Skeletal muscle satellite cell (primary cell): ENCODE data around the gene PIAS1.

Experiments
- H3K27me3 ChIP-seq: 2 replicates; pipeline ENCODE4 v1.7.0; 2013; ENCODE audit warnings: low read length; ENCODE audit not compliant: control insufficient read depth, insufficient read depth
- H3K36me3 ChIP-seq: 2 replicates; pipeline ENCODE4 v1.7.0; 2013; ENCODE audit warnings: mild to moderate bottlenecking, control low read depth, low read length; ENCODE audit not compliant: insufficient read depth
- H3K4me1 ChIP-seq: 2 replicates; pipeline ENCODE4 v1.7.0; 2013; ENCODE audit warnings: low read length; ENCODE audit not compliant: control insufficient read depth, insufficient read depth
- H3K4me2 ChIP-seq: 2 replicates; pipeline ENCODE4 v1.7.0; 2013; ENCODE audit warnings: mild to moderate bottlenecking, low read length
- H3K4me3 ChIP-seq: 2 replicates; pipeline ENCODE4 v1.7.0; 2013; ENCODE audit warnings: low read length
- H3K9ac ChIP-seq: 2 replicates; pipeline ENCODE4 v1.7.0; 2013; ENCODE audit warnings: mild to moderate bottlenecking, low read depth, low read length, moderate library complexity
- H3K9me3 ChIP-seq: replicated peaks from 2 replicates; pipeline ENCODE4 v1.7.0; 2013; ENCODE audit warnings: mild to moderate bottlenecking, control low read depth, low read length

Gene PIAS1

GRCh38 chr15:68100194-68100593 lies 46.1 kb downstream of the PIAS1 start:
- no peak overlapping the region for H3K4me2 ChIP-seq
- H3K27me3 ChIP-seq, result no peaks in the 10 kb centered on the region
- peaks cover 5% of the 10 kb centered on the region for H3K9me3 ChIP-seq
- peaks cover 10% of the 10 kb centered on the region for H3K36me3 ChIP-seq
- no peak overlapping the region for H3K9ac ChIP-seq
- no peaks in the 10 kb centered on the region for H3K4me1 ChIP-seq
- H3K4me3 ChIP-seq, result no peak overlapping the region

- no peaks in the 10 kb centered on the region for H3K27me3 ChIP-seq
- peaks cover 10% of the 10 kb centered on the region for H3K36me3 ChIP-seq
- no peak overlapping the region for H3K9ac ChIP-seq
- no peak overlapping the region for H3K4me2 ChIP-seq
- H3K9me3 ChIP-seq, result no peaks in the 10 kb centered on the region
- peaks cover 9% of the 10 kb centered on the region for H3K4me1 ChIP-seq
- H3K4me3 ChIP-seq, result no peak overlapping the region
These were observed 49.5 kb downstream of the PIAS1 start for GRCh38 chr15:68103603-68104002.

- Histone ChIP-seq H3K9me3 (no peaks in the 10 kb centered on the region), H3K4me2 (peak overlapping the region; percentile 51), H3K36me3 (peaks cover 10% of the 10 kb centered on the region), H3K9ac (no peak overlapping the region), H3K27me3 (no peaks in the 10 kb centered on the region), H3K4me1 (peaks cover 9% of the 10 kb centered on the region), H3K4me3 (no peak overlapping the region)
These were observed 52.5 kb downstream of the PIAS1 start for GRCh38 chr15:68106656-68107055.

- no peak overlapping the region for H3K4me3 ChIP-seq
- H3K36me3 ChIP-seq, result peaks cover 10% of the 10 kb centered on the region
- H3K9ac ChIP-seq, result no peak overlapping the region
- no peaks in the 10 kb centered on the region for H3K9me3 ChIP-seq
- H3K4me2 ChIP-seq, result peak overlapping the region; percentile 51
- H3K27me3 ChIP-seq, result no peaks in the 10 kb centered on the region
- peaks cover 9% of the 10 kb centered on the region for H3K4me1 ChIP-seq
These were observed 53.0 kb downstream of the PIAS1 start for GRCh38 chr15:68107142-68107541.

GRCh38 chr15:68112706-68113105 lies 58.6 kb downstream of the PIAS1 start:
- Histone ChIP-seq H3K4me1 (peaks cover 16% of the 10 kb centered on the region), H3K4me3 (no peak overlapping the region), H3K36me3 (no peaks in the 10 kb centered on the region), H3K27me3 (no peaks in the 10 kb centered on the region), H3K9ac (no peak overlapping the region), H3K4me2 (no peak overlapping the region), H3K9me3 (no peaks in the 10 kb centered on the region)

GRCh38 chr15:68113273-68113672 lies 59.2 kb downstream of the PIAS1 start:
- Histone ChIP-seq H3K36me3 (no peaks in the 10 kb centered on the region), H3K27me3 (no peaks in the 10 kb centered on the region), H3K4me2 (no peak overlapping the region), H3K4me1 (peaks cover 16% of the 10 kb centered on the region), H3K9ac (no peak overlapping the region), H3K9me3 (no peaks in the 10 kb centered on the region), H3K4me3 (no peak overlapping the region)

GRCh38 chr15:68113751-68114150 lies 59.6 kb downstream of the PIAS1 start:
- H3K4me1 ChIP-seq, result peaks cover 16% of the 10 kb centered on the region
- H3K4me2 ChIP-seq, result peak overlapping the region; percentile 76
- H3K9me3 ChIP-seq, result no peaks in the 10 kb centered on the region
- H3K27me3 ChIP-seq, result no peaks in the 10 kb centered on the region
- H3K36me3 ChIP-seq, result no peaks in the 10 kb centered on the region
- peak overlapping the region; percentile 43 for H3K4me3 ChIP-seq
- peak overlapping the region; percentile 51 for H3K9ac ChIP-seq

- H3K36me3 ChIP-seq, result no peaks in the 10 kb centered on the region
- peak overlapping the region; percentile 43 for H3K4me3 ChIP-seq
- H3K9me3 ChIP-seq, result no peaks in the 10 kb centered on the region
- H3K9ac ChIP-seq, result peak overlapping the region; percentile 51
- peak overlapping the region; percentile 76 for H3K4me2 ChIP-seq
- H3K4me1 ChIP-seq, result peaks cover 16% of the 10 kb centered on the region
- no peaks in the 10 kb centered on the region for H3K27me3 ChIP-seq
These were observed 60.2 kb downstream of the PIAS1 start for GRCh38 chr15:68114356-68114755.

GRCh38 chr15:68114840-68115239 lies 60.7 kb downstream of the PIAS1 start:
- Histone ChIP-seq H3K4me2 (peak overlapping the region; percentile 76), H3K36me3 (no peaks in the 10 kb centered on the region), H3K4me3 (peak overlapping the region; percentile 43), H3K9ac (peak overlapping the region; percentile 51), H3K9me3 (no peaks in the 10 kb centered on the region), H3K4me1 (peaks cover 16% of the 10 kb centered on the region), H3K27me3 (no peaks in the 10 kb centered on the region)

- Histone ChIP-seq H3K27me3 (no peaks in the 10 kb centered on the region), H3K4me2 (no peak overlapping the region), H3K36me3 (no peaks in the 10 kb centered on the region)
These were observed 70.6 kb downstream of the PIAS1 start for GRCh38 chr15:68124700-68125099.

GRCh38 chr15:68126396-68126795 lies 72.3 kb downstream of the PIAS1 start:
- no peaks in the 10 kb centered on the region for H3K36me3 ChIP-seq

More at GRCh38 chr15:68124700-68125099, 70.6 kb downstream of the PIAS1 start:
- Histone ChIP-seq H3K4me1 (no peaks in the 10 kb centered on the region), H3K9ac (no peak overlapping the region), H3K4me3 (no peak overlapping the region), H3K9me3 (no peaks in the 10 kb centered on the region)

GRCh38 chr15:68129072-68129471 lies 75.0 kb downstream of the PIAS1 start:
- H3K4me3 ChIP-seq, result no peak overlapping the region
- H3K9ac ChIP-seq, result no peak overlapping the region
- no peaks in the 10 kb centered on the region for H3K9me3 ChIP-seq
- no peaks in the 10 kb centered on the region for H3K36me3 ChIP-seq
- H3K4me1 ChIP-seq, result no peaks in the 10 kb centered on the region
- no peaks in the 10 kb centered on the region for H3K27me3 ChIP-seq
- no peak overlapping the region for H3K4me2 ChIP-seq

More at GRCh38 chr15:68126396-68126795, 72.3 kb downstream of the PIAS1 start:
- Histone ChIP-seq H3K4me2 (no peak overlapping the region), H3K27me3 (no peaks in the 10 kb centered on the region), H3K4me1 (no peaks in the 10 kb centered on the region), H3K9ac (no peak overlapping the region), H3K4me3 (no peak overlapping the region), H3K9me3 (no peaks in the 10 kb centered on the region)
